Right hindlimb (tissue), 1 donor: Measurements from ENCODE around the gene LPCAT2.
A peak's percentile ranks its signal among the peaks of the same experiment; 100 is the strongest.

Experiments used
- DNase-seq: peaks from one replicate; pipeline ENCODE4 v3.0.0-alpha.2; 2018

LPCAT2 gene

DNA sequence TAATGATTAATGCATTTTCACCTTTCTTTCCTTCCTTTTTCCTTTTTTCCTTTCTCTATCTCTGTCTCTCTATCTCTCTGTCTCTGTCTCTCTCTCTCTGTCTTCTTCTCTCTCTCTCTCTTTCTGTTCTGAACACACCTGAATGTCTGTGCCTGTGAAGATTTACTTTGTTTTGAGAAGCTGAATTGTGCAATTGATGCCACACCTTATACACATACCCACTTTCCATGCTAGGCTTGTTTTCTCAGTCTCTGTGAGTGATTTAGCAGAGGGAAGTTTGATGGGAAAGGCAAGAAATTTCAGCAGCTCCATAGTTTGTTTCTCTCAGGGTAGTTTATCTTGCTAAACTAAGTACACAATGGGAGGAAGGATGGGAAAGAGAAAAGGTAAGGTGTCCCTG, 48.3 kb downstream of the LPCAT2 start:
- DNase-seq, result no peak

- no peak for DNase-seq
Measured at GRCh38 chr16:55559233-55559632, 50.4 kb downstream of the LPCAT2 start.

- DNase-seq, result no peak
Measured at GRCh38 chr16:55559933-55560516, 51.2 kb downstream of the LPCAT2 start.

DNA sequence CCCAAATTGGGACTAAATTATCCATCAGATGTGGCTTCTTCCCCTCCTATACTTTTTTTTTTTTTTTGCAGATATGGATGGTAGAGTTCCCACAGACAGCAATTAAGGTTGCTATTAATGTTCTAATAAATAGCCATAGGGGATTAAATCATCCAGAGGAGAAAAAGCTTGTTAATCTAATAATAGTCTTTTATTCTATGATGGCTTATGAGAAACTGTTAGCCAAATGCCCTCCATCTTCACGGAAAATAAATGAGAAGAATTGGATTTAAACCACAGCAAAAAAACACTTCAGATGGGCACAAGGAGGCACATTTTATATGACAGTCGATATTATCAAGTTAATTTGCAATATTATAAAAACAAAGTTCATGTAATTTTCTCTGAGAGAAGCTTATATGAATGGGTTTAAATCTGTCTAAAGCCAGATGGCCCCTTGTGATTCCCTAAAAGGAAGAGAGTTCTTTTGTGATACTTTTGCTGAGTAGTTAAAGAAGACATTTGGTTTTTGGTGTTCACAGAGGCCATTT, 52.5 kb downstream of the LPCAT2 start:
- no peak for DNase-seq

DNA sequence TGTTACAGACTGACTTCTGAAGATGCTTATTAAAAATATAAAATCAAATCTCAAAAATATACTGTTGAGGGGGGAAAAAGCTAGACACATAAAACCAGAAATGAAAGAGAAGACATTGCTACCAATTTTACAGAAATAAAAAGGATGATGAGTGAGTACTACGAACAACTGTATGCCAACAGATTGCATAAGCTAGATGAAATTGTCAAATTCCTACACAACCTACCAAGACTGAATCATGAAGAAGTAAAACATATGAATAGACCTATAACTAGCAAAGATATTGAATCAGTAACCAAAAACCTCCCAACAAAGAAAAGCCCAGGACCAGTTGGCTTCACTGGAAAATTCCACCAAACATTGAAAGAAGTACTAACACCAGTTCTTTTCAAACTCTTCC, 54.1 kb downstream of the LPCAT2 start:
- no peak for DNase-seq

GRCh38 chr16:55563797-55564196, 54.9 kb downstream of the LPCAT2 start:
- no peak for DNase-seq

GRCh38 chr16:55565086-55565485, 56.2 kb downstream of the LPCAT2 start:
- DNase-seq, result no peak

- DNase-seq, result no peak
Measured at GRCh38 chr16:55566432-55567175, 57.7 kb downstream of the LPCAT2 start, which contains the start of gene CAPNS2. TSS of gene CAPNS2 (plus strand) at chr16:55566684. CDS start at chr16:55566757, 73 bp downstream.

- DNase-seq, result no peak
Measured at GRCh38 chr16:55567382-55567781, 58.5 kb downstream of the LPCAT2 start.

DNA sequence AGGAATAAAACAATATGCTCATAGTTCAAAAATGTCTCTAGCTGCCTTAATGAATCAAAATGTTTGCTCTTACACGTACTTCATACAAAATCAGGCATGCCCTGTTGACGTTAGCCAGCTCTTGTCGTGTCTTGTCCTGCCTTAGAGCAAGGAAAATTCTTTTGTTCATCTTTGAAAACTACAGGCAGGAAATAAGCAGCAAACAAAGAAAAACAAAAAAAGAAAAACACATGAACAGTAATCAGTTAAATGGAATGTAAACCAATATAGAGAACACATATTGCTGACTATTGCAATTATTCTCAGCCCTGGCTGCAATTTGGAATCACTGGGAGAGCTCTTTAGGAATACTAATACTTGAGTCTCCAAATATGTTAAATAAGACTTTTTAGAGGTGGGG, 59.3 kb downstream of the LPCAT2 start:
- no peak for DNase-seq

DNA sequence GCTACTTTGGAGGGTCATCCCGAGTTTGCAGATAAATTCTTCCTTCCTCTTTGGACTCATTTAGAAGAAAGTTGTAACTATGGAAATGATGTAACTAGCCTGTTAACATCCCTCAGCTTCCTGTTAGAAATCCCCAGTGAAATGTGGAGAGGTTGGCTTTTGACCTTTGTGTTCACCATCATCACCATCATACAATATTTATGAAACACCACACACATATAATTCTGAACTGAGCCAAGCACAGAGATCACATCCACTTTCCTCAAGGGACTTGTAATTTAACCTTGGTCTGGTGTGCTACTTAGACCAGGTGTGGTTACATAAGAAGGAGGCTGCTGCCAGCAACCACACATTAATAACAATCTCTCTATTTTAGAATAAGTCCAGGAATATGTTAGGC, 60.2 kb downstream of the LPCAT2 start:
- DNase-seq, result peak; percentile 66

DNA sequence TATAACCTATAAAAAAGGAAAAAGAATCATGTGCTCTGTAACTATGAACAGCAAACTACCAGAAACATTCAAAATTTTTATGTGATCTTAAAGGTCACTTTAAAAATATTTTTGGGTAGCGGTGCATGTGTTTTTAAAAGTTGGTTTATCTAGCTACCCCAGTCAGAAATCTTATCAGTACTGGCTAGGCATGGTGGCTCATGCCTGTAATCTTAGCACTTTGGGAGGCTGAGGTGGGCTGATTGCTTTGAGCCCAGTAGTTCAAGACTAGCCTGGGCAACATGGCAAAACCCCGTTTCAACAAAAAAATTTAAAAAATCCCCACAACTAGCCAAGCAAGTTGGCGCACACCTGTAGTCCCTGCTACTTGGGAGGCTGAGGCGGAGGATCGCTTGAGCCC, 61.3 kb downstream of the LPCAT2 start:
- no peak for DNase-seq

- no peak for DNase-seq
Measured at GRCh38 chr16:55571191-55571897, 62.5 kb downstream of the LPCAT2 start.

GRCh38 chr16:55572439-55572838, 63.6 kb downstream of the LPCAT2 start:
- no peak for DNase-seq

DNA sequence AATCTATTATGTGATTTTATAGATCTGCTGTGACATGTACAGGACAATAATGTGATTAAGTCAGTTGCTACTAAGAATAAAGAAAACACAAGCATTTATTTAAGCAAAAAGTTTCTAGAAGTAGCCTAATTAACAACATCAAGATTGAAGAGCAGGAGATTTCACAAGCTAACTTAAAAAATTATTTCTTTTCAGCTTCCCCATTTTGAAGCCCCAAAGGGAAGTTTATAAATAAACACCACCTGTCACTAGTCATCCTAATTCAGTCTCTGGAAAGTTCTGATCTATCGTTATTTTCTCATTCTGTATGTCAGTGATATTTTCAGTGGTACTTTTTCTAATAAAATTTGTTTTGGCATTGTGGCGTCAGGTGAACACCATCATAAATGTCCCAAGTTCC, 65.9 kb downstream of the LPCAT2 start:
- no peak for DNase-seq

- no peak for DNase-seq
Measured at GRCh38 chr16:55575496-55575895, 66.6 kb downstream of the LPCAT2 start.

- DNase-seq, result peak; percentile 90
Measured at GRCh38 chr16:55576384-55576783, 67.5 kb downstream of the LPCAT2 start.

GRCh38 chr16:55577887-55578286, 69.0 kb downstream of the LPCAT2 start:
- DNase-seq, result no peak

DNA sequence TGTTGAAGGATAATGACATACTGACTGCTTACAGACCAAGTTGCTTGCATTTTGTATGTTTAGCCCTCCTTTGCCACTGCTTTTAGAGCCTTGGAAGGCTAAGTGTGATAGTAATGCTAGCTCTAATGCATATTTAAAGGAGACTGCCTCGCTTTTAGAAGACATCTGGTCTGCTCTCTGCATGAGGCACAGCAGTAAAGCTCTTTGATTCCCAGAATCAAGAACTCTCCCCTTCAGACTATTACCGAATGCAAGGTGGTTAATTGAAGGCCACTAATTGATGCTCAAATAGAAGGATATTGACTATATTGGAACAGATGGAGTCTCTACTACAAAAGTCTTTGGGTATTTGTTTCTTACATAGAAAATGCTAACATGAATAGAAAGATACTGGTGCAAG, 76.8 kb downstream of the LPCAT2 start:
- DNase-seq, result no peak

DNA sequence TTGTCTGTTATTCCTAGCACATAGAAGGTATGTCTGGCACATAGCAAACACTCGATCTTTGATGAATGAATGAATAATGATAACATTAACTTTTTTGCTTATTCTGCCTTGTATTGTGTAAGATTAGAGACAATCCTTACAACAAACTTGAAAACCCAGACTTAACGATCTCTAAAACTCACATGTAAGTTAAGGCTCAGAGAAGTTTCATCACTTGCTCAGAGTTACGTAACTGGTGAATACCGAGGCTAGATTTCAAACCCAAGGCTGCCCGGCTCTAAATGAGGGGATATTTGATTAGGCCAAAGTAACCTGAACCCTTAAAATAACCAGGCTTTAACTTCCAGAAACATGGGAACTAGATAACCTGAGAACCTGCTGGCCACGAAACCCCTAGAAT, 79.9 kb downstream of the LPCAT2 start:
- no peak for DNase-seq

GRCh38 chr16:55592306-55592705, 83.4 kb downstream of the LPCAT2 start:
- DNase-seq, result no peak

- no peak for DNase-seq
Measured at GRCh38 chr16:55597928-55598327, 89.1 kb downstream of the LPCAT2 start.

DNA sequence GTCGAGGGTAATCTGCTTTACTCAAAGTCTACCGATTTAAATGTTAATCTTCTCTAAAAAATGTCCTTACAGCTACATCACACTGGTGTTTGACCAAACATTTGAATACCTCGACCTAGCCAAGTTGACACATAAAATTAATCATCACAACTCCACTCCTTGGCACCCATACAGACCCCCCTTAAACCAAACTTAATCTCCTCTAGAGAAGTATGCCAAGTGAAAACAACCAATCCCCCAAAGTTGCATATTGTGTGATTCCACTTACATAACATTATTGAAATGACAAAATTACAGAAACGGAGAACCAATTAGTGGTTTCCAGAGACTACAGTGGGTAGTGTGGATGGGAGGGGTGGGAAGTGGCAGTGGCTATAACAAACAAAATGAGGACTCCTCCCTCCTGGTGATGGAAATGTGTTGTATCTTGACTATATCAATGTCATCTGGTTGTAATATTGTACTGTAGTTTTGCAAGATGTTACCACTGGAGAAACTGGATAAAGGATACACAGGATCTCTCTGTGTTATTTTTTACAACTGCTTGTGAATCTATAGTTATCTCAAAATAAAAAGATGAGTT, 97.0 kb downstream of the LPCAT2 start:
- no peak for DNase-seq
